HG03139 (cell line): ENCODE data around the gene UBN2.
A peak's percentile ranks its signal among the peaks of the same experiment; 100 is the strongest.
"Not testable (repeated sequence)": the region's sequence is repeated elsewhere in the genome, so short reads cannot be mapped to it uniquely, and the experiment has no call there.

Experiments
- ATAC-seq: cut with Tn5 transposase; IDR thresholded peaks from one replicate; pipeline ENCODE4 v1.9.1; 2021; ENCODE audit not compliant: unreplicated experiment

Gene UBN2

DNA sequence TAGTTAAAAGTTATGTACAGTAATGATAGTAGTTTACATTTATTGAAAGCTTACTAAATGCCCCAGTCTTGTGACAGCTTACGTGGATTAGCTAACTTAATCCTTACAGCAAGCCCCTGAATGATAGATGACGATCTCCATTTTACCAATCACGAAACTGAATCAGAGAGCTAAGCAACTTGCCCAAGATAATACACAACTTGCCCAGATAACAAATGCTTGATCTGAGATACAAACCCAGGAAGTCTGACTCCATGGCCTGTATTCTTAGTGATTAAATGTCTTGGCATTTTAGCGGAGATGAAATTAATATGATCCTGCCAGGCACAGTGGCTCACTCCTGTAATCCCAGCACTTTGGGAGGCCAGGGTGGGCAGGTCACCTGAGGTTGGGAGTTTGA, 63.2 kb downstream of the UBN2 start:
- no peak for ATAC-seq

GRCh38 chr7:139294951-139295575, 64.0 kb downstream of the UBN2 start:
- ATAC-seq, result no peak

DNA sequence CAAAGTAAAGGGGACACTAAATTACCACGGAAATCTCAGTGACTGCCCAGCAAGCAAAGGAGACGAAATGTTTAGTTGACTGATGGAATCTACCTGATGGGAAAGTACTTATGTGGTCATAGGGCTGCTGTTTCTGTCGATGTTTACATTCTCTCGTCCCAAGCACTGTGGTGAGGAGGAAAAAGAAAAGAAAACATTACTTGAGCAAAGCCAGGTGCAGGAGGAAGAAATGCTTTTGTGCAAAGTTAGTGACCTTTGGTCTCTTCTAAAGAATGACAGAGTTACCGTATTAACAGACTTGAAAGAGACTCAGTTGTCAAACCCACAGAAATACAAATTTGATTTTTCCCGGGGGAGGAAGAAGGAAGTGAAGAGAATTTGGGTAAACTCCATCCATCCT, 66.8 kb downstream of the UBN2 start:
- no peak for ATAC-seq

GRCh38 chr7:139299296-139299695, 68.3 kb downstream of the UBN2 start:
- no peak for ATAC-seq

DNA sequence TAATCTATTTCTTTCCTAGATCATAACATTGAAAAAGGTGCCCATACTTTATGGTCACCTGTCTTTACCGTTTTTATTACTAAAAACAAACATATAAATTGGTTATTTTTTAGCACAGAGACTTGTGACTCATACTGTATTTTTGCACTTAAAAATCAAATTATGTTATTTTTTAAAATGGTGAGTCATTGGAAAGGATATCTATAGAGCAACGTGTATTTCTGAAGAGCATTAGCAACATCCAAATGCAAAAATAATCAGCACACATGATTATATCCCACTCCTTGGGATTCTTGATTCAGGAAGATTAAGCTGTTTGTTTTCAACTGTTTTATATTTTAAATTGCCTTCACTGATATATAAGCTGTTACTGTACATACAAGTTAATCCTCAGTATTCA, 69.4 kb downstream of the UBN2 start:
- ATAC-seq, result no peak

DNA sequence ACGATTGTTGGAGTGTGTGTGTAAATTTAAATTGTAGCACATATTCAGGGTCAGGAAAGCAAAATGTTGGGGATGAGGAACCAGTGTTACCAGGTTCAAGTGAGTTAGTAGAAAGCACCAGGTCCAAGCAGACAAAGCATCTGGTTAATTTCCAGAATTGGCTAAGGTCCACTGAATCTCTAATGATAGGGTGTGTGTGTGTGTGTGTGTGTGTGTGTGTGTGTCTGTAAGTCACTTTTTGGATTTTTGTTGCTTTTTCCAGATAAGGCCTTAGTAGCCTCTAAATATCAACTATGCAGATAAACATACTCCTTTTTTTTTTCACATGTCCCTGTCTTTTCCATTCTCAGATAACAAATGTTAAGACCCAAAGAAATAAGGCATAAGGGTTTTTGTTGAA, 73.5 kb downstream of the UBN2 start:
- ATAC-seq, result no peak

DNA sequence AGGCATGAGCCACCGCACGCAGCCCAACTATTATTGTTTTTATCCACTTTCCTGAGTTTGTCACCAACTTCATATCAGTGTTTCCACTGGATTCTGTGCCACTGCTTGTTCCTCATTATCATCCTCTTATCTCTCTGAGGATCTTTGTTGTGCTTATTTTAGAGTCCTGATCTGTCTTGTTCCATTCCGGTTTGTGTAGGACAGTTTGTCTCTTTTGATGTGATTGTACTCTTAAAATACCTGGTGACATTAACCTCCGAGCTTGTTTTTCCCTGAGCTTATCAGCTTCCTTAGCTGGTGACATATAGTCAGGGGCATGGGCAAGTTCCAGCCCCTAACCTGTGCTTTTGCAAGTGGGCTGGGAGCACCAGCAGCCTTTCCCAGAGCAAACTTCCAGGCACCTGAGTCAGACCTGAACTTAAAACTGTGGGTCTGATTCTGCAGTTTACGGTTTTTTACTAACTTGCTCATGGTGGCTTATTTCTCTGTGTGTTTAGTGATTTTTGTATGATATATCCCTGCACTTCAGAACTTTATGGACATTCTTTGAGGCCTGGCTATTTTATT, 87.0 kb downstream of the UBN2 start:
- no peak for ATAC-seq

- ATAC-seq, result no peak
These were observed 90.2 kb downstream of the UBN2 start for GRCh38 chr7:139321071-139321745.

- not testable (repeated sequence) for ATAC-seq
These were observed 93.7 kb downstream of the UBN2 start for GRCh38 chr7:139324709-139325108.

DNA sequence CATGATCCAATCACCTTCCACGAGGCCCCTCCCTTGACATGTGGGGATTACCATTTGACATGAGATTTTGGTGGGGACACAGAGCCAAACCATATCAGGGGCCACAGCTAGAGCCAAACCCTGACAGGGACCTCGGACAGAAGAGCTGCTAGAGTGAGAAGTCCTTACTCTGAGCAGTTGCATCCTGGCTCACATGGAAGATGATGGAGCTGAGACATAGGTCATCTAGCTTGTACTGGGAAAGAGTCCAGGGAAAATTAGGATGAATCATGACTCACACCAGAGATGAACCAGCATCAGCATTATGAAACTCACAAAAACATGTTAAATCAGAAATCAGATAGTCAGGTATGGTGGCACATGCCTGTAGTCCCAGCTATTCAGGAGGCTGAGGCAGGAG, 97.3 kb downstream of the UBN2 start:
- no peak for ATAC-seq

DNA sequence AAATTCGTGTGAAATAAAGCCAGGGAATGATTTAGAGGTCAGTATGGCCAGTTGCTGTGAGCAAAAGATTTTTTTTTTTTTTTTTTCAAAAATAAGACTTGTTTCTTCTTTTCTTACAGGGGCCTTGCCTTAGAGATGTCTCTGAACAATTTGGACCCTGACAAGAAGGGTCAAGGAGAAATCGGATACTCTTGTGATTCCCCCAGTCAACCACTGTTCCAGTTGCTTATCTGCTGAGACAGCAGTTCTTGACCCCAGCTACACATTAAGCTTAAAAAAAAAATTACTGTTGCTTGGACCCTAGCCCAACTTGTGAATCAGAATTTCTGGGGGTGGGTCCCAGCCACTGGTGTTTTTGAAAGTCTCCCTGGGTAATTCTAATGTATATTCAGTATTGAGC, 98.1 kb downstream of the UBN2 start:
- no peak for ATAC-seq

DNA sequence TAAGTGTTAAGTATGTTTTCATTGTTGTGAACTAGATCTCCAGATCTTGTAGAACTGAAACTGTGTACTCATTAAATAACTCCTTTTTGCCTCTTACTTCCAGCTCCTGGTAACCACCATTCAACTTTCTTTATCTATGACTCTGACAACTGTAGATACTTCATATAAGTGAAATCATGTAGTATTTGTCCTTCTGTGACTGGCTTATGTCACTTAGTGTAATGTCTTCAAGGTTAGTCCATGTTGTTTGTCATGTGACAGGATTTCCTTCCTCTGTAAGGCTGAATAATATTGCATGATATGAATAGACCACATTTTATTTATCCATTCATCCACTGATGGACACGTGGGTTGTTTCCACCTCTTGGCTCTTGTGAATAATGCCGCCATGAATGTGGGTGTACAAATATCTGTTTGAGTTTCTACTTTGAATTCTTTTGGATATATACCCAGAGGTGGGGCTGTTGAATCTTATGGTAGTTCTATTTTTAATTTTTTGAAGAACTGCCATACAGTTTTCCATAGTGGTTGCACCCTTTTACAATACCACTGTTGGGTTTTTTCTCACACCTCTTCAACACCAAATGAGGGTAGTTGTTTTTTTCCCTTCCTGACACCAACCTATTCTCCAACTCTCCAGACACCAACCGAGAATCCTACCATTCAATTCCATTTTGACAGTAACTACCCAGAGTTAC, 99.4 kb downstream of the UBN2 start:
- ATAC-seq, result no peak

DNA sequence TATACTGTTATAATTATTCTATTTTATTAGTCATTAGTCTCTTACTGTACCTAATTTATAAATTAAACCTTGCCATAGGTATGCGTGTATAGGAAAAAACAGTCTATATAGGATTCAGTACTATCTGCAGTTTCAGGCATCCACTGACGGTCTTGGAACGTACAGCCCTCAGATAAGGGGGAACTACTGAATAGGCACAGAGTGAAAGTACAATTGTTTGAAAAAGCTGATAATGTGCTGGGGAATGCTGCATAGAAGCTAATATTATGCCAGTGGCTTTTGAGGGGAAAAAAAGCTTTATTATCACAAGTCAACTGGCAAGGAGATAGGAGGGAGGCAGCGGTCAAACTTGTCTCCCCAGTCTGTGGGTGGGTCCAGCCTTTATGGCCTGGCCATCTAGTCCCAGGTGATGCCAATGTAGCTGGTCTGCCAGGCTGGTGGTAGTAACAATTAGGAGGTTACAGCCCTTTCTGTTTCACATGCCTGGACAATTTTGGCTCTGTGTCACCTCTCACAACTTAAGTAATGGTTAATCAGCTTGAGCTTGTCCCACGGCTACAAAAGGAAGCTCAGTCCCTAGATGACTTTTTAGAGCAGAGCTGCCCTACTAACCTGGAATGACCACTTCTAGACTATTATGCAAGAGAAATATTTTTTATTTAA, 101.8 kb downstream of the UBN2 start:
- no peak for ATAC-seq

GRCh38 chr7:139333443-139333842, 102.4 kb downstream of the UBN2 start:
- ATAC-seq, result not testable (repeated sequence)

- no peak for ATAC-seq
These were observed 103.5 kb downstream of the UBN2 start for GRCh38 chr7:139334399-139335150.

DNA sequence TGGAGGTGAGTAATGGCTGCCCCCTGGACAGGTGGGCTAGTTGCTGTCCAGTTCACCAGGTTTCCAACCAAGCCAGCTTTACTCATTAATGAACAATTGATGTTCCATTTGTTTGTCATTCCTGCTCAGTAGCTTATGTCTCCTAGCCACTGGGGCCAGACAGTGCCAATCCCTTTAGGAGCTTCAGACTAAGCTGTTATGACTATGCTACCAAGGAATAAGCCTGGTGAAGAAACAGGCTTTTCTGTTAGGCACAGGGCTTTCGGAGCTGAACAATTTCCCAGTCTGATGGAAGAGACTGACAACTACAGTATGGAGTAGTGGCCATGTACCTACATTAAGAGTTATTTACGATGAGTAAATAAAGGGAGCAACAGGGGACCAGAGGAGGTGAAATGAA, 108.0 kb downstream of the UBN2 start:
- ATAC-seq, result no peak

DNA sequence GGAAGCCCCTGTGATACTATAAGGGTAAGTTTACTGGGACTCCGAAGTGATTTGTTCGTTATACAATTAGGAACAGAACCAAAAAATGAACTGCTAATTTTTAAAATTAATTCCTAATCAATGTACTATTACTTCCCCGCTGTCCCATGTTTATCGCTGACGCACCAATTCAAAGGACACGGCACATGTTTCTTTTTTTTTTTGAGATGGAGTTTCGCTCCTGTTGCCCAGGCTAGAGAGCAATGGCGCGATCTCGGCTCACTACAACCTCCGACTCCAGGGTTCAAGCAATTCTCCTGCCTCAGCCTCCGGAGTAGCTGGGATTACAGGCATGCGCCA, 108.6 kb downstream of the UBN2 start:
- ATAC-seq, result no peak

DNA sequence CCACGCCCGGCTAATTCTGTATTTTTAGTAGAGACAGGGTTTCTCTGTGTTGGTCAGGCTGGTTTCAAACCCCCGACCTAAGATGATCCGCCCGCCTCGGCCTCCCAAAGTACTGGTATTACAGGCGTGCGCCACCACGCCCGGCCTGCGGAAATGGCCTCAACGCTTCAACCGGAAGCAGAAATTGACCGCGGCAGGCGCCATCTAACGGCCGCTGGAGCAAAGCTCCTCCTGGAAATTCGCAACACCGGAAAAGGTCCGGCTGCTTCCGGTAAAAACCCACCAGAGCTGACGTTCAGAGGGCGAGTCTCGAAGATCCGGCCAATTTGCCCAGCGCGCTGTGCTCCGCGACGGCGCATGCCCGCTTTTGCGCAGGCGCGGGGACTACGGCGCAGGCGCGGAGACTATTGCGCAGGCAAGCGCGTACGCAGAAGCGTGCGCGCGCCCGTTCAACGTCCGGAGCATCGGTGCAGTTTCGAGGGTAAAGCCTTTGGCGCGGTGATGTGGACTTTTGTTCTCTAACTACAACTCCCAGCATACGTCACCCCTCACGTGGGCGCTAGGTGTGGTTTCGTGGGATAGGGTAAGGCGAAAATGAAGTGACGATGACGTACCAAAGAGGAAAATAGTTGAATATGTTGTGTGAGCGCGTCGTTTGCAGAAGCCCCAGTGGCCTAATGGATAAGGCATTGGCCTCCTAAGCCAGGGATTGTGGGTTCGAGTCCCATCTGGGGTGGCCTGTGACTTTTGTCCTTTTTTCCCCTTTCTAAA, 109.2 kb downstream of the UBN2 start:
- ATAC-seq, result peak; percentile 76

DNA sequence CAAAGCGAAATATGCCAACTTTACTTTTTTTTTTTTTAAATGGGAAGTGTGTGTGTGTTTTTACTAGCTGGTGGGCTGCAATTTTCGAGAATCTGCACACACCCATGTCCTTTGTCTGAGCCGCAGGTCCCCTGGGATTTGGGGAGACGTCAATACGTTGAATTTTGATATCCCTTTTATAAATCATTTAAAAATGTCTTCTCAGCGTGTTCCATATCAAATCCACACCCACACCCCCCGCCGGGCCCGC, 109.7 kb downstream of the UBN2 start:
- no peak for ATAC-seq

GRCh38 chr7:139341058-139341775, 110.2 kb downstream of the UBN2 start, which contains the start of gene FMC1:
FMC1 (plus strand) TSS chr7:139341337; CDS start chr7:139341385, 48 bp downstream.
- ATAC-seq, result peak; percentile 48
